OCI-LY7 (cell line): ENCODE results near the gene EGFR. TPM values are rescaled to one million over a fixed set of nuclear protein-coding genes. Genes with fewer than 3 reads are reported as not detected.

Experiments
- BruUV-seq: library from RNA; stranded (reverse); fragments of 400-500 nt; replicated peaks from 2 replicates; lab custom pipeline; 2021; lab: Mats Ljungman, UMichigan
- CTCF ChIA-PET: fragments of 300-600 bp; sonication (Branson Sonifier 250); formaldehyde crosslinking; loops from one replicate; lab custom pipeline; 2022; ENCODE audit warnings: antibody characterized with exemption; ENCODE audit not compliant: unreplicated experiment; lab: Charles Lee
- POLR2A ChIA-PET: fragments of 300-600 bp; sonication (Branson Sonifier 250); formaldehyde crosslinking; loops from one replicate; lab custom pipeline; 2022; ENCODE audit warnings: antibody characterized with exemption; lab: Charles Lee
- DNase-seq: peaks from one replicate; pipeline ENCODE4 v3.0.0-alpha.2; 2015; ENCODE audit warnings: low spot score
- H2AFZ ChIP-seq: fragments of 200-600 bp; sonication (generic), shearing (Covaris generic); 2 replicates; pipeline ENCODE4 v1.6.1; 2014; ENCODE audit warnings: mild to moderate bottlenecking, antibody characterized with exemption, low read length, moderate library complexity
- H3K27ac ChIP-seq: fragments of 200-600 bp; sonication (generic); 2 replicates; pipeline ENCODE4 v1.5.1; 2014; ENCODE audit warnings: mixed run types, low read depth, mild to moderate bottlenecking, moderate library complexity, low read length, inconsistent platforms; ENCODE audit not compliant: poor library complexity, severe bottlenecking
- H3K36me3 ChIP-seq: fragments of 200-600 bp; sonication (generic); 2 replicates; pipeline ENCODE4 v1.6.1; 2014; ENCODE audit warnings: mild to moderate bottlenecking, antibody characterized with exemption, low read length, moderate library complexity, mixed read lengths; ENCODE audit not compliant: insufficient read depth
- H3K4me1 ChIP-seq: fragments of 200-600 bp; sonication (generic); 2 replicates; pipeline ENCODE4 v1.5.1; 2014; ENCODE audit warnings: mild to moderate bottlenecking, low read length; ENCODE audit not compliant: insufficient read depth, poor library complexity, severe bottlenecking
- H3K4me2 ChIP-seq: fragments of 200-600 bp; sonication (generic); 2 replicates; pipeline ENCODE4 v1.6.1; 2014; ENCODE audit warnings: mild to moderate bottlenecking, low read length
- H3K4me3 ChIP-seq: fragments of 200-600 bp; sonication (generic); 2 replicates; pipeline ENCODE4 v1.5.1; 2014; ENCODE audit warnings: mild to moderate bottlenecking, low read depth, low read length; ENCODE audit not compliant: poor library complexity, severe bottlenecking
- H3K79me2 ChIP-seq: fragments of 200-600 bp; sonication (generic); 2 replicates; pipeline ENCODE4 v1.6.1; 2016; ENCODE audit warnings: low read depth, mild to moderate bottlenecking, low read length, moderate library complexity, mixed read lengths; ENCODE audit not compliant: insufficient read depth
- H3K9me2 ChIP-seq: fragments of 200-600 bp; sonication (generic); 2 replicates; pipeline ENCODE4 v1.6.1; 2016; ENCODE audit warnings: mild to moderate bottlenecking, low read length, mixed read lengths; ENCODE audit not compliant: insufficient read depth
- H3K9me3 ChIP-seq: fragments of 200-600 bp; sonication (generic); 2 replicates; pipeline ENCODE4 v1.6.1; 2014; ENCODE audit warnings: mild to moderate bottlenecking, mixed run types, low read length, mixed read lengths
- H4K20me1 ChIP-seq: fragments of 200-600 bp; sonication (generic); 2 replicates; pipeline ENCODE4 v1.6.1; 2014; ENCODE audit warnings: mild to moderate bottlenecking, antibody characterized with exemption, low read length, moderate library complexity, mixed read lengths; ENCODE audit not compliant: insufficient read depth
- EZH2phosphoT487 ChIP-seq: fragments of 200-600 bp; sonication (generic); IDR thresholded peaks from 2 replicates; pipeline ENCODE4 v1.6.1; 2018; ENCODE audit warnings: low read depth, borderline replicate concordance, mild to moderate bottlenecking, mixed run types, antibody characterized with exemption, low read length, moderate library complexity, mixed read lengths
- intact Hi-C: fragments of 100-400 bp; cut with micrococcal nuclease; formaldehyde crosslinking; loops from one replicate; pipeline ENCODE4 v1.10.0; 2022; ENCODE audit not compliant: unreplicated experiment
- total RNA-seq, 2 experiments: library from RNA; depleted of rRNA in 1 of 2; stranded (reverse); fragments of >200 nt in 1 of 2; shearing (Covaris generic) in 1 of 2; gene quantifications; 2 replicates each; pipeline ENCODE4 v1.2.3, GENCODE V29; 2014 to 2022
- TF ChIP-seq, protein P1 (sequence below): fragments of 200-600 bp; sonication (generic); conservative IDR thresholded peaks from 2 replicates; pipeline ENCODE4 v1.5.1; 2014; ENCODE audit warnings: mild to moderate bottlenecking, antibody characterized with exemption, low read length, moderate library complexity, mixed read lengths

The EGFR gene
- total RNA-seq, 2 experiments from 2014 or later = 0.27 TPM; not detected in 1

DNA sequence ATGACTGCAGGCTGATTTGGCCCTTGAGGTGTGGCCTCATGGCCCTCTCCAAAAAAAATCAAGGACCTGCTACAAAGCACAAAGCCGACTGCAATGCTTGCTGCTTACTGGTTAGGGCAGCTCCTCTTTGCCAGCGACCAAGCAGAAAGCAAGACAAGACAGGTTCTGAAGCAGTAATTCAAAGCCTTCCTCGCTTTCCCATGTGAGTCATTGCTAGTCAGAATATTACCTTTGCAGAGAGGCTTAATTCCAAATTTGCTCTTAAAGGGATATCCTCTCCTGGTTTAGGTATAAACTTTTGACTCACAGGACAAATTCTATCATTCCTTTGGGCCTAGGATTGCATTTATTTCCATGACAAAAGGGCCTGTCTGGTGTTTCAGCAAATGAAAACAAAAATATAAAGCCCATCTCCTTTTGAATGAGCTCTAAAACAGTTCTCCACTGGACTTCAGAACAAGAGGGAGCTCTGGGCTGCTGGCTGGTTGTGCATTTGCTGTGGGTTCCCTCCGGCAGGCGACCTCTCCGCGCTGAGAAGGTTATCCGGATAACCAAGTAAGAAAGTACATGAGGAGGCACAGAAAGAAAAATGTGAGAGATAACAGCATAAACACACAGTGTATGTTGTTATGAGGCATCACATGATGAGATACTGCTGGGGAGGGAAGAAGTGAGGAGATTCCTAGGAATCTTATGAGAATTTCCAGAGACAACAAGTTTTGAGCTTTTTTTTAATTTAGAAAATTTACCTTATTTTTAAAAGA lies 90.8 kb downstream of the EGFR start:
- Histone ChIP-seq H3K36me3 (no peaks in the 10 kb centered on the region), H3K27ac (no peak overlapping the region), H3K4me3 (no peak overlapping the region), H3K9me3 (no peaks in the 10 kb centered on the region), H3K4me1 (no peaks in the 10 kb centered on the region), H4K20me1 (no peaks in the 10 kb centered on the region), H3K4me2 (no peak overlapping the region), H3K79me2 (no peaks in the 10 kb centered on the region), H2AFZ (no peak overlapping the region), H3K9me2 (no peaks in the 10 kb centered on the region)
- POLR2A ChIA-PET = no interaction called here
- TF ChIP-seq EZH2phosphoT487 = no peak
- TF ChIP-seq, protein P1, sequence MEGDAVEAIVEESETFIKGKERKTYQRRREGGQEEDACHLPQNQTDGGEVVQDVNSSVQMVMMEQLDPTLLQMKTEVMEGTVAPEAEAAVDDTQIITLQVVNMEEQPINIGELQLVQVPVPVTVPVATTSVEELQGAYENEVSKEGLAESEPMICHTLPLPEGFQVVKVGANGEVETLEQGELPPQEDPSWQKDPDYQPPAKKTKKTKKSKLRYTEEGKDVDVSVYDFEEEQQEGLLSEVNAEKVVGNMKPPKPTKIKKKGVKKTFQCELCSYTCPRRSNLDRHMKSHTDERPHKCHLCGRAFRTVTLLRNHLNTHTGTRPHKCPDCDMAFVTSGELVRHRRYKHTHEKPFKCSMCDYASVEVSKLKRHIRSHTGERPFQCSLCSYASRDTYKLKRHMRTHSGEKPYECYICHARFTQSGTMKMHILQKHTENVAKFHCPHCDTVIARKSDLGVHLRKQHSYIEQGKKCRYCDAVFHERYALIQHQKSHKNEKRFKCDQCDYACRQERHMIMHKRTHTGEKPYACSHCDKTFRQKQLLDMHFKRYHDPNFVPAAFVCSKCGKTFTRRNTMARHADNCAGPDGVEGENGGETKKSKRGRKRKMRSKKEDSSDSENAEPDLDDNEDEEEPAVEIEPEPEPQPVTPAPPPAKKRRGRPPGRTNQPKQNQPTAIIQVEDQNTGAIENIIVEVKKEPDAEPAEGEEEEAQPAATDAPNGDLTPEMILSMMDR = no peak
- intact Hi-C loops = no loop called here
- DNase-seq = no peak
- CTCF ChIA-PET = no interaction called here
- BruUV-seq = no TSS peak

DNA sequence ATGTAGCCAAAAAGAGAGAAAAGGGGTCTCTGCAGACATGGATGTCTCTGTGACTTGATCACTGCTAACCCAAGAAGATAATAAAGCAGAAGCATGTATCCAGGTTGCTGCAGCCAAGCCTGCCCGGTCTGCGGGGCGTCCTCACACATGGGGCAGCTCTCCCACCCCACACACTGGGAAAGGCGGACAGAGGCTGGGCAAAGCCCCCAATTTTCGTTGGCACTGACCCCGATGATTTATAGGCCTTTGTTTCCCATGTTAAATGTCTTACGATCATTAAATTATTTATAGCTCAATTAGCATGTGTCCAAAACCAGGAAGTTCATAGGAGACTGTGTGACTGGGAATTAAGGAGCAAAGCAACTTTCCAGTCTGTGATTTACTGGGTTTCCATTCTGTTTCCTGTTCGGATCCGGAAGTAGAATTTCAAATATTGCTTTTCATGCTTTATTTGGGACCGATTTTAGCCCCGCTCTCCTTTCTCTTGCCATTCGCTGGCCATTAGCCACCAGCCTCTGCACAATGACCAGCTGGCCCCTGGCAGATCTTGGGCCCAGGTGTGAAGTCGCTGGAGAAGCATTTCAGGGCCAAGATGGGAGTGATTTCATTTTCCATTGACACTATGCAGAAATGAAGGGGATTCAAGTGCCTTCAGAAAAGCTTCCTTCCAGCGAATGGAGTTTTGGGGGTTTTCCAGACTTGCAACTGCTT lies 91.6 kb downstream of the EGFR start:
- no peak overlapping the region for H3K4me2 ChIP-seq
- no peaks in the 10 kb centered on the region for H4K20me1 ChIP-seq
- ChIA-PET POLR2A (no interaction called here), CTCF (no interaction called here)
- H3K36me3 ChIP-seq = no peaks in the 10 kb centered on the region
- H3K9me2 ChIP-seq = no peaks in the 10 kb centered on the region
- no peak overlapping the region for H2AFZ ChIP-seq
- no peak overlapping the region for H3K27ac ChIP-seq
- intact Hi-C loops = no loop called here
- no TSS peak for BruUV-seq
- no peaks in the 10 kb centered on the region for H3K79me2 ChIP-seq
- DNase-seq = no peak
- no peaks in the 10 kb centered on the region for H3K4me1 ChIP-seq
- H3K9me3 ChIP-seq = no peaks in the 10 kb centered on the region
- TF ChIP-seq, protein P1 = no peak
- no peak for TF ChIP-seq EZH2phosphoT487
- H3K4me3 ChIP-seq = no peak overlapping the region

DNA sequence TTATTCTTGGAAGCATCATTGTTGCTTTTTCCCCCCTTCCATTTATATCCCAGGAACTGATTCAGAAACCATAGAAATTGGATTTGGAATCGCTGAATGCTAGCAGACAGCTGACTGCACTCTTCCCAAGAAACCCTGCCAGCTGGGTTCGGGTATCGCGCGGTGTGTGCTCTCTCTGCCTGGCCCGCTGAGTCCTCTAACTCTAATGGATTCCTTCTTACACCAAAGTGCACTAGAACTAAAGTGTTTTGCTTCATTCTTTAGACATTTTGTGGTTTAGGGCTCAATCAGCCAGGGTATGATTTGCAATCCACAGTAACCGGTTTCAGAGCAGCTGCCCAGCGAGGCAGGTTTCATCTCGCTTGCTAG lies 92.2 kb downstream of the EGFR start:
- no TSS peak for BruUV-seq
- POLR2A ChIA-PET = no interaction called here
- no peak for TF ChIP-seq EZH2phosphoT487
- TF ChIP-seq, protein P1 = no peak

More for the DNA sequence above, 92.2 kb downstream of the EGFR start:
- Histone ChIP-seq H3K4me1 (no peaks in the 10 kb centered on the region), H3K4me3 (no peak overlapping the region), H3K79me2 (no peaks in the 10 kb centered on the region), H3K9me2 (no peaks in the 10 kb centered on the region), H2AFZ (no peak overlapping the region), H3K9me3 (no peaks in the 10 kb centered on the region), H3K36me3 (no peaks in the 10 kb centered on the region), H3K4me2 (no peak overlapping the region), H3K27ac (no peak overlapping the region), H4K20me1 (no peaks in the 10 kb centered on the region)
- DNase-seq = no peak
- CTCF ChIA-PET = no interaction called here
- intact Hi-C loops = no loop called here
